HL-60/S4 treated with retinoic acid at 250 ng/mL for 4 days and 3 days (cell line): Measurements from ENCODE around the gene CHCHD10.

Experiments
- in situ Hi-C: fragments of 300-500 bp; cut with MboI; formaldehyde crosslinking; loops from 2 replicates; pipeline ENCODE4 v1.7.0; 2022; ENCODE audit warnings: low sequenced_read_pairs

The CHCHD10 gene

GRCh38 chr22:23787910-23788309 lies 20.1 kb upstream of the CHCHD10 start:
- in situ Hi-C loops, result no loop called here

GRCh38 chr22:23787600-23787896 lies 19.8 kb upstream of the CHCHD10 start:
- in situ Hi-C loops, result no loop called here

- in situ Hi-C loops, result no loop called here
These were observed 19.2 kb upstream of the CHCHD10 start, which contains the start of gene SMARCB1 for GRCh38 chr22:23786752-23787599. SMARCB1 (plus strand) TSS chr22:23786966; CDS start chr22:23787170, 204 bp downstream.

- in situ Hi-C loops, result no loop called here
These were observed 18.5 kb upstream of the CHCHD10 start for GRCh38 chr22:23786261-23786710.

GRCh38 chr22:23784215-23784732 lies 16.5 kb upstream of the CHCHD10 start:
- in situ Hi-C loops, result no loop called here

- in situ Hi-C loops, result no loop called here
These were observed 15.7 kb upstream of the CHCHD10 start for GRCh38 chr22:23783265-23784150.

GRCh38 chr22:23782703-23783102 lies 14.9 kb upstream of the CHCHD10 start:
- in situ Hi-C loops, result no loop called here

- in situ Hi-C loops, result no loop called here
These were observed 14.5 kb upstream of the CHCHD10 start for GRCh38 chr22:23782252-23782651.

GRCh38 chr22:23781511-23782183 lies 13.9 kb upstream of the CHCHD10 start:
- in situ Hi-C loops, result no loop called here

GRCh38 chr22:23781065-23781464 lies 13.3 kb upstream of the CHCHD10 start:
- in situ Hi-C loops, result no loop called here

GRCh38 chr22:23780146-23780748 lies 12.5 kb upstream of the CHCHD10 start:
- in situ Hi-C loops, result no loop called here

GRCh38 chr22:23779731-23780130 lies 12.0 kb upstream of the CHCHD10 start:
- in situ Hi-C loops, result no loop called here

- in situ Hi-C loops, result no loop called here
These were observed 11.3 kb upstream of the CHCHD10 start for GRCh38 chr22:23779083-23779482.

- in situ Hi-C loops, result no loop called here
These were observed 10.8 kb upstream of the CHCHD10 start for GRCh38 chr22:23778577-23778900.

- in situ Hi-C loops, result no loop called here
These were observed 10.2 kb upstream of the CHCHD10 start for GRCh38 chr22:23777776-23778576.

GRCh38 chr22:23775779-23776375 lies 8.1 kb upstream of the CHCHD10 start:
- in situ Hi-C loops, result no loop called here

GRCh38 chr22:23774922-23775436 lies 7.2 kb upstream of the CHCHD10 start:
- in situ Hi-C loops, result no loop called here

- in situ Hi-C loops, result no loop called here
These were observed 6.5 kb upstream of the CHCHD10 start for GRCh38 chr22:23774114-23774921.
